IMR-90 (cell line): ENCODE results near the gene RGS7BP.

Experiments
- CEBPB ChIP-seq: IDR thresholded peaks from 2 replicates; pipeline ENCODE4 v1.6.1; 2012; ENCODE audit warnings: low read depth, low read length, improper control_type of control experiment
- CTCF ChIP-seq: conservative IDR thresholded peaks from 2 replicates; pipeline ENCODE4 v1.5.1; 2012; ENCODE audit warnings: mild to moderate bottlenecking, low read depth, low read length, improper control_type of control experiment
- MXI1 ChIP-seq: IDR thresholded peaks from 2 replicates; pipeline ENCODE4 v1.6.1; 2012; ENCODE audit warnings: low read depth, mild to moderate bottlenecking, low read length, moderate library complexity, borderline replicate concordance
- RFX5 ChIP-seq: IDR thresholded peaks from 2 replicates; pipeline ENCODE4 v1.8.0; 2012; ENCODE audit warnings: low read depth, mild to moderate bottlenecking, low read length, moderate library complexity

DNA sequence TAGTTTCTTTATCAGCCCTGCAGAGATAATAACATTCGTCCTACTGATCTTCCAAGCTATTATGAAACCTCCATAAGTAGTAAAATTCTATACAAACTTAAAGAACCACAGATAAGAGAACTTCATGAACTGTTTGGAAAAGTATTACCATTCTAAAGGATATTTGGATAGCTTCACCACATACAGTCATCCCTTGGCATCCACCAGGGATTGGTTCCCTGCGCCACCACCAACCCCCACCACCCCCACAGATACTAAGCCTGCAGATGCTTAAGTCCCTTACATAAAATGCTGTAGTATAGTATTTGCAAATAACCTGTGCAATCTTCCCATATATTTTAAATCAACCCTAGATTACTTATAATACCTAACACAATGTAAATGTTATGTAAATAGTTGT is 123.1 kb downstream of the RGS7BP start:
- TF ChIP-seq CEBPB (no peak), CTCF (no peak), RFX5 (no peak), MXI1 (no peak)
